ENCODE data around the gene CENATAC. TPM values are rescaled to one million over a fixed set of nuclear protein-coding genes. Genes with fewer than 3 reads are reported as not detected.

CENATAC gene
- total RNA-seq, 1 experiment from 2014 or later = 61.7 TPM

- POLR2A ChIA-PET (ENCODE audit: unreplicated experiment) = interaction anchor here (0.6 kb wide), 1 partner anchor 106 kb away, joined by 4 read pairs; no protein-coding TSS in a partner anchor
- H4K20me1 ChIP-seq (ENCODE audit: insufficient read depth) = peaks cover 28% of the 10 kb centered on the region
Measured at GRCh38 chr11:119019996-119020395, 22.1 kb downstream of the CENATAC start.

GRCh38 chr11:119021631-119022030 lies 23.7 kb downstream of the CENATAC start:
- H3K4me2 ChIP-seq = no peak overlapping the region
- TF ChIP-seq EZH2 (IDR thresholded peaks at IDR 0.05; ENCODE audit: low read depth) (no peak), CTCF (conservative IDR thresholded peaks at IDR 0.05) (no peak)
- H2AFZ ChIP-seq = no peak overlapping the region
- H3K4me3 ChIP-seq = no peak overlapping the region
- peaks cover 12% of the 10 kb centered on the region for H4K20me1 ChIP-seq (ENCODE audit: insufficient read depth)
- H3K36me3 ChIP-seq (ENCODE audit: low read depth) = peaks cover 43% of the 10 kb centered on the region
- no TSS peak for BruUV-seq (replicated peaks)
- no peaks in the 10 kb centered on the region for H3K9me2 ChIP-seq (ENCODE audit: insufficient read depth)
- H3K27ac ChIP-seq = no peak overlapping the region
- H3K4me1 ChIP-seq (replicated peaks; ENCODE audit: insufficient read depth) = peaks cover 29% of the 10 kb centered on the region
- ChIA-PET CTCF (no interaction called here), POLR2A (ENCODE audit: unreplicated experiment) (no interaction called here)
- peaks cover 48% of the 10 kb centered on the region for H3F3A ChIP-seq (ENCODE audit: insufficient read depth, low read depth)
- H3K27me3 ChIP-seq (ENCODE audit: insufficient read depth, low read depth) = no peaks in the 10 kb centered on the region
- intact Hi-C loops (cut with micrococcal nuclease; ENCODE audit: unreplicated experiment) = no loop called here
- H3K79me2 ChIP-seq (ENCODE audit: low read depth) = peaks cover 50% of the 10 kb centered on the region
- no peak for DNase-seq
- H3K9me3 ChIP-seq (ENCODE audit: insufficient read depth, low read depth) = no peaks in the 10 kb centered on the region

More at GRCh38 chr11:119019996-119020395, 22.1 kb downstream of the CENATAC start:
- Histone ChIP-seq H2AFZ (no peak overlapping the region), H3K4me3 (peak overlapping the region; percentile 98), H3K9me3 (ENCODE audit: insufficient read depth, low read depth) (no peaks in the 10 kb centered on the region), H3K27ac (no peak overlapping the region), H3K9me2 (ENCODE audit: insufficient read depth) (no peaks in the 10 kb centered on the region), H3K27me3 (ENCODE audit: insufficient read depth, low read depth) (no peaks in the 10 kb centered on the region), H3K4me2 (peak overlapping the region; percentile 97), H3K36me3 (ENCODE audit: low read depth) (peaks cover 55% of the 10 kb centered on the region), H3K79me2 (ENCODE audit: low read depth) (peaks cover 66% of the 10 kb centered on the region), H3F3A (ENCODE audit: insufficient read depth, low read depth) (peaks cover 65% of the 10 kb centered on the region), H3K4me1 (replicated peaks; ENCODE audit: insufficient read depth) (peaks cover 43% of the 10 kb centered on the region)
- BruUV-seq (replicated peaks) = no TSS peak
- DNase-seq = no peak
- CTCF ChIA-PET = no interaction called here
- TF ChIP-seq CTCF (conservative IDR thresholded peaks at IDR 0.05) (no peak), EZH2 (IDR thresholded peaks at IDR 0.05; ENCODE audit: low read depth) (no peak)
- intact Hi-C loops (cut with micrococcal nuclease; ENCODE audit: unreplicated experiment) = loop anchor here (2.0 to 5.0 kb wide), 3 partner anchors 91 to 302 kb away; no protein-coding TSS in a partner anchor

GRCh38 chr11:119023741-119024140 lies 25.8 kb downstream of the CENATAC start:
- BruUV-seq (replicated peaks) = no TSS peak
- intact Hi-C loops (cut with micrococcal nuclease; ENCODE audit: unreplicated experiment) = no loop called here
- Histone ChIP-seq H2AFZ (no peak overlapping the region), H3K4me3 (no peak overlapping the region), H3K36me3 (ENCODE audit: low read depth) (peaks cover 32% of the 10 kb centered on the region; the same call in 1 of the 2 replicates), H3K4me2 (no peak overlapping the region), H3F3A (ENCODE audit: insufficient read depth, low read depth) (peaks cover 28% of the 10 kb centered on the region), H3K79me2 (ENCODE audit: low read depth) (peaks cover 34% of the 10 kb centered on the region), H3K27ac (peak overlapping the region; percentile 27; the same call in 1 of the 2 replicates), H3K4me1 (replicated peaks; ENCODE audit: insufficient read depth) (peaks cover 25% of the 10 kb centered on the region), H4K20me1 (ENCODE audit: insufficient read depth) (peaks cover 7% of the 10 kb centered on the region), H3K9me3 (ENCODE audit: insufficient read depth, low read depth) (no peaks in the 10 kb centered on the region), H3K27me3 (ENCODE audit: insufficient read depth, low read depth) (no peaks in the 10 kb centered on the region), H3K9me2 (ENCODE audit: insufficient read depth) (no peaks in the 10 kb centered on the region)
- peak in 1 of 2 experiments; percentile 50 for DNase-seq
- TF ChIP-seq EZH2 (IDR thresholded peaks at IDR 0.05; ENCODE audit: low read depth) (no peak), CTCF (conservative IDR thresholded peaks at IDR 0.05) (no peak)
- CTCF ChIA-PET = no interaction called here
- POLR2A ChIA-PET (ENCODE audit: unreplicated experiment) = interaction anchor here (0.6 to 0.7 kb wide), 2 partner anchors 33 to 782 kb away, joined by 3 to 4 read pairs; partner anchors contain the start of gene HYOU1

Data from PC-9 (cell line).